ENCODE data around the gene COG2. TPM values are rescaled to one million over a fixed set of nuclear protein-coding genes. Genes with fewer than 3 reads are reported as not detected.
A peak's percentile ranks its signal among the peaks of the same experiment; 100 is the strongest.

COG2 gene
- total and polyA plus RNA-seq, 2 of the 13 experiments (the other 11 are each of a cell fraction or from before 2014, with no cell fraction given), result 16.8 to 36.3 TPM

DNA sequence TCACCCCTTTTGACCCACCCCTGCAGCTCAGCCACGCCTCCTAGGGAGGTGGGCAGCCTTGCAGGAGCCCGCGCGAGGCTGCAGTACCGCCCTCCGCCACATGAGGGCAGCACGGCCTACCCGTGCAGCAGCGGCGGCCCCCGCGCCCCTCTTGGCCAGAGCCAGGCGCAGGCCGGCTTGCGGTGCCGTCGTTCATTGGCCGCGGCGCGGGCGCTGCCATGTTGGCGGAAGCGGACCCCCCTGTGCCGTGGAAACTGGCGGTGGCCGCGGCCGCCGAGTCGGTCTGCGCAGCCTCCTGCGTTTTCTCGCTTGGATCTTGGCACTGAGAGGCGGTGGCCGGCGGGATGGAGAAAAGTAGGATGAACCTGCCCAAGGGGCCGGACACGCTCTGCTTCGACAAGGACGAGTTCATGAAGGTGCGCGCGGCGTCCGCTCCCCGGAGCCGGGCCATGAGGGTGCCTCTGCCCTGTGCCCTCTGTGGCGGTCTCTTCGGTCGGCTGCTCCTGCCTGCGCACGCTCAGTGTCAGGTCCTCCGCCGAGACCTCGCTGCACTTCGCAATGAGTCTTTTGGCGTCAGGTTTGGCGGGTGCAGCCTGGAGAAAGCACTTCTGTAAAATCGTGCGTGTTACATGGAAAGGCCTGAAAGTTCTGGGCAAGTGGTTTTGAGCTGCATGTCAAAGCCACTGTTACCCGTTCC is at the start of gene COG2 (continued):
- TF ChIP-seq, protein P1, sequence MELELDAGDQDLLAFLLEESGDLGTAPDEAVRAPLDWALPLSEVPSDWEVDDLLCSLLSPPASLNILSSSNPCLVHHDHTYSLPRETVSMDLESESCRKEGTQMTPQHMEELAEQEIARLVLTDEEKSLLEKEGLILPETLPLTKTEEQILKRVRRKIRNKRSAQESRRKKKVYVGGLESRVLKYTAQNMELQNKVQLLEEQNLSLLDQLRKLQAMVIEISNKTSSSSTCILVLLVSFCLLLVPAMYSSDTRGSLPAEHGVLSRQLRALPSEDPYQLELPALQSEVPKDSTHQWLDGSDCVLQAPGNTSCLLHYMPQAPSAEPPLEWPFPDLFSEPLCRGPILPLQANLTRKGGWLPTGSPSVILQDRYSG (CRISPR knock-in tag; IDR thresholded peaks at IDR 0.05), result peak; percentile 81; the same call in 1 of the 2 replicates
- TF ChIP-seq ZNF614 (CRISPR knock-in tag; IDR thresholded peaks at IDR 0.05; ENCODE audit: borderline replicate concordance) (peak; percentile 93), CEBPB (IDR thresholded peaks at IDR 0.05; ENCODE audit: borderline replicate concordance, low read depth, low read length) (no peak), SUZ12 (IDR thresholded peaks at IDR 0.05; ENCODE audit: low read depth, low read length) (no peak), GABPA (IDR thresholded peaks at IDR 0.05; ENCODE audit: low read depth, low read length) (peak; percentile 54), GABPA (CRISPR knock-in tag; IDR thresholded peaks at IDR 0.05; ENCODE audit: low read depth) (peak; percentile 56; the same call in 1 of the 2 replicates), ZNF605 (CRISPR knock-in tag; IDR thresholded peaks at IDR 0.05) (peak; percentile 14; the same call in 1 of the 2 replicates), ONECUT2 (CRISPR knock-in tag; IDR thresholded peaks at IDR 0.05) (0 out of 2 replicates have a peak, but pooled peaks have one; percentile 11), ZNF788 (CRISPR knock-in tag; IDR thresholded peaks at IDR 0.05; ENCODE audit: borderline replicate concordance) (peak; percentile 97; the same call in 1 of the 2 replicates), U2AF1 (optimal IDR thresholded peaks at IDR 0.05; ENCODE audit: low read depth, low read length) (no peak), RFX1 (IDR thresholded peaks at IDR 0.05) (no peak), JUN (CRISPR knock-in tag; IDR thresholded peaks at IDR 0.05) (peak; percentile 52), ZNF790 (CRISPR knock-in tag; IDR thresholded peaks at IDR 0.05; ENCODE audit: borderline replicate concordance) (no peak; the same call in 1 of the 2 replicates), MYC (CRISPR knock-in tag; IDR thresholded peaks at IDR 0.05; ENCODE audit: borderline replicate concordance) (peak; percentile 92)
- TF ChIP-seq, protein P2, sequence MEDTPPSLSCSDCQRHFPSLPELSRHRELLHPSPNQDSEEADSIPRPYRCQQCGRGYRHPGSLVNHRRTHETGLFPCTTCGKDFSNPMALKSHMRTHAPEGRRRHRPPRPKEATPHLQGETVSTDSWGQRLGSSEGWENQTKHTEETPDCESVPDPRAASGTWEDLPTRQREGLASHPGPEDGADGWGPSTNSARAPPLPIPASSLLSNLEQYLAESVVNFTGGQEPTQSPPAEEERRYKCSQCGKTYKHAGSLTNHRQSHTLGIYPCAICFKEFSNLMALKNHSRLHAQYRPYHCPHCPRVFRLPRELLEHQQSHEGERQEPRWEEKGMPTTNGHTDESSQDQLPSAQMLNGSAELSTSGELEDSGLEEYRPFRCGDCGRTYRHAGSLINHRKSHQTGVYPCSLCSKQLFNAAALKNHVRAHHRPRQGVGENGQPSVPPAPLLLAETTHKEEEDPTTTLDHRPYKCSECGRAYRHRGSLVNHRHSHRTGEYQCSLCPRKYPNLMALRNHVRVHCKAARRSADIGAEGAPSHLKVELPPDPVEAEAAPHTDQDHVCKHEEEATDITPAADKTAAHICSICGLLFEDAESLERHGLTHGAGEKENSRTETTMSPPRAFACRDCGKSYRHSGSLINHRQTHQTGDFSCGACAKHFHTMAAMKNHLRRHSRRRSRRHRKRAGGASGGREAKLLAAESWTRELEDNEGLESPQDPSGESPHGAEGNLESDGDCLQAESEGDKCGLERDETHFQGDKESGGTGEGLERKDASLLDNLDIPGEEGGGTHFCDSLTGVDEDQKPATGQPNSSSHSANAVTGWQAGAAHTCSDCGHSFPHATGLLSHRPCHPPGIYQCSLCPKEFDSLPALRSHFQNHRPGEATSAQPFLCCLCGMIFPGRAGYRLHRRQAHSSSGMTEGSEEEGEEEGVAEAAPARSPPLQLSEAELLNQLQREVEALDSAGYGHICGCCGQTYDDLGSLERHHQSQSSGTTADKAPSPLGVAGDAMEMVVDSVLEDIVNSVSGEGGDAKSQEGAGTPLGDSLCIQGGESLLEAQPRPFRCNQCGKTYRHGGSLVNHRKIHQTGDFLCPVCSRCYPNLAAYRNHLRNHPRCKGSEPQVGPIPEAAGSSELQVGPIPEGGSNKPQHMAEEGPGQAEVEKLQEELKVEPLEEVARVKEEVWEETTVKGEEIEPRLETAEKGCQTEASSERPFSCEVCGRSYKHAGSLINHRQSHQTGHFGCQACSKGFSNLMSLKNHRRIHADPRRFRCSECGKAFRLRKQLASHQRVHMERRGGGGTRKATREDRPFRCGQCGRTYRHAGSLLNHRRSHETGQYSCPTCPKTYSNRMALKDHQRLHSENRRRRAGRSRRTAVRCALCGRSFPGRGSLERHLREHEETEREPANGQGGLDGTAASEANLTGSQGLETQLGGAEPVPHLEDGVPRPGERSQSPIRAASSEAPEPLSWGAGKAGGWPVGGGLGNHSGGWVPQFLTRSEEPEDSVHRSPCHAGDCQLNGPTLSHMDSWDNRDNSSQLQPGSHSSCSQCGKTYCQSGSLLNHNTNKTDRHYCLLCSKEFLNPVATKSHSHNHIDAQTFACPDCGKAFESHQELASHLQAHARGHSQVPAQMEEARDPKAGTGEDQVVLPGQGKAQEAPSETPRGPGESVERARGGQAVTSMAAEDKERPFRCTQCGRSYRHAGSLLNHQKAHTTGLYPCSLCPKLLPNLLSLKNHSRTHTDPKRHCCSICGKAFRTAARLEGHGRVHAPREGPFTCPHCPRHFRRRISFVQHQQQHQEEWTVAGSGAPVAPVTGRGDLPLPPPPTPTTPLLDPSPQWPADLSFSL (CRISPR knock-in tag; IDR thresholded peaks at IDR 0.05), result 0 out of 2 replicates have a peak, but pooled peaks have one; percentile 36
- TF ChIP-seq, protein P3, sequence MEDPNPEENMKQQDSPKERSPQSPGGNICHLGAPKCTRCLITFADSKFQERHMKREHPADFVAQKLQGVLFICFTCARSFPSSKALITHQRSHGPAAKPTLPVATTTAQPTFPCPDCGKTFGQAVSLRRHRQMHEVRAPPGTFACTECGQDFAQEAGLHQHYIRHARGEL (CRISPR knock-in tag; IDR thresholded peaks at IDR 0.05), result peak; percentile 87; the same call in 1 of the 2 replicates
- TF ChIP-seq, protein P4, sequence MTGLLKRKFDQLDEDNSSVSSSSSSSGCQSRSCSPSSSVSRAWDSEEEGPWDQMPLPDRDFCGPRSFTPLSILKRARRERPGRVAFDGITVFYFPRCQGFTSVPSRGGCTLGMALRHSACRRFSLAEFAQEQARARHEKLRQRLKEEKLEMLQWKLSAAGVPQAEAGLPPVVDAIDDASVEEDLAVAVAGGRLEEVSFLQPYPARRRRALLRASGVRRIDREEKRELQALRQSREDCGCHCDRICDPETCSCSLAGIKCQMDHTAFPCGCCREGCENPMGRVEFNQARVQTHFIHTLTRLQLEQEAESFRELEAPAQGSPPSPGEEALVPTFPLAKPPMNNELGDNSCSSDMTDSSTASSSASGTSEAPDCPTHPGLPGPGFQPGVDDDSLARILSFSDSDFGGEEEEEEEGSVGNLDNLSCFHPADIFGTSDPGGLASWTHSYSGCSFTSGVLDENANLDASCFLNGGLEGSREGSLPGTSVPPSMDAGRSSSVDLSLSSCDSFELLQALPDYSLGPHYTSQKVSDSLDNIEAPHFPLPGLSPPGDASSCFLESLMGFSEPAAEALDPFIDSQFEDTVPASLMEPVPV (CRISPR knock-in tag; IDR thresholded peaks at IDR 0.05), result peak; percentile 79; the same call in 1 of the 2 replicates
- TF ChIP-seq, protein P5, sequence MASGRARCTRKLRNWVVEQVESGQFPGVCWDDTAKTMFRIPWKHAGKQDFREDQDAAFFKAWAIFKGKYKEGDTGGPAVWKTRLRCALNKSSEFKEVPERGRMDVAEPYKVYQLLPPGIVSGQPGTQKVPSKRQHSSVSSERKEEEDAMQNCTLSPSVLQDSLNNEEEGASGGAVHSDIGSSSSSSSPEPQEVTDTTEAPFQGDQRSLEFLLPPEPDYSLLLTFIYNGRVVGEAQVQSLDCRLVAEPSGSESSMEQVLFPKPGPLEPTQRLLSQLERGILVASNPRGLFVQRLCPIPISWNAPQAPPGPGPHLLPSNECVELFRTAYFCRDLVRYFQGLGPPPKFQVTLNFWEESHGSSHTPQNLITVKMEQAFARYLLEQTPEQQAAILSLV (CRISPR knock-in tag; IDR thresholded peaks at IDR 0.05; ENCODE audit: borderline replicate concordance), result peak; percentile 95
